CD4-positive, alpha-beta T cell treated with Interleukin-12 subunit alpha and Interleukin-12 subunit beta, for 1 hour (primary cell): Measurements from ENCODE around the gene UGT1A8.
"Not testable (repeated sequence)": the region's sequence is repeated elsewhere in the genome, so short reads cannot be mapped to it uniquely, and the experiment has no call there.

ENCODE experiments used
- DNase-seq: peaks from one replicate; pipeline ENCODE4 v3.0.0-alpha.2; 2020

UGT1A8 gene

DNA sequence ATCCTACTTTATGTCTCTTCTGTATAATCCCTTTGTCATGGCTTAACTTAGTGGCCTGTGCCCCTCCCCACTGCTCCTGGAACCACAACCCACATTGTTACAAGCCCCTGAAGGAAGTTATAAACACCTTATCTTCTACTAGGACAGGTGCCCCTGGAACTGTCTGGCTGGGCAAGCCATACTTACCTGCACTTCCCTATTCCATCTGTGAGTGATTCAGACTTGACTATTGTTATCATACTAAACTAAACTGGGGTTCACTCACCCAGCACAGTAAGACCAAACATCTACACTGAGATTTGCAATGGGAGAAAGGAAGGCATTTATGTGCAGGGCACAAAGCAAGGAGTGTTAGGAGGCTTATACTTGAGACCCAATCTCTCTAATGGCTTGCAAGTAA lies 71.6 kb downstream of the UGT1A8 start:
- DNase-seq, result no peak

DNA sequence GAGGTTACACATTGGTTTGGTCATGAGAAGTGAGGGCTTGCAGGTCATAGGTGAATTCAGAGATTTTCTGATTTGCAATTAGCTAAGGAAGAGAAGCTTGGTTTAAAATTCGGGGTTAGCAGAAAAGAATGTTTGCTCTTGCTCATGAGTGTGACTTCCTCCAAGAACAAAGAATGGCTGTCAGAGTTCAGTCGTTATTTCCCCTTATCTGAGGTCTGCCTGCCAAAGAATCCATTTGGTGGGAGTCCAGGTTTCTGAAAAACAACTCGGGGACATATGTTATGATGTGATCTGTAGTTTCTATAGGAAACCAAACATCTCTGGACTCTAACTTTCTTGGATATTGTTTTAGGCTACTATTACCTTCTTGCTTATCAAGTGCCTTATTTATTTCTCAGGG lies 72.1 kb downstream of the UGT1A8 start:
- DNase-seq, result no peak

- DNase-seq, result no peak
Measured at GRCh38 chr2:233690444-233690843, 73.0 kb downstream of the UGT1A8 start.

- DNase-seq, result no peak
Measured at GRCh38 chr2:233691443-233692433, 74.3 kb downstream of the UGT1A8 start.

GRCh38 chr2:233692648-233693047 lies 75.2 kb downstream of the UGT1A8 start, which contains the start of gene UGT1A6:
Gene UGT1A6 (plus strand): TSS chr2:233692890. CDS start chr2:233693005, 115 bp downstream.
- DNase-seq, result no peak

- DNase-seq, result no peak
Measured at GRCh38 chr2:233693963-233694362, 76.5 kb downstream of the UGT1A8 start.

DNA sequence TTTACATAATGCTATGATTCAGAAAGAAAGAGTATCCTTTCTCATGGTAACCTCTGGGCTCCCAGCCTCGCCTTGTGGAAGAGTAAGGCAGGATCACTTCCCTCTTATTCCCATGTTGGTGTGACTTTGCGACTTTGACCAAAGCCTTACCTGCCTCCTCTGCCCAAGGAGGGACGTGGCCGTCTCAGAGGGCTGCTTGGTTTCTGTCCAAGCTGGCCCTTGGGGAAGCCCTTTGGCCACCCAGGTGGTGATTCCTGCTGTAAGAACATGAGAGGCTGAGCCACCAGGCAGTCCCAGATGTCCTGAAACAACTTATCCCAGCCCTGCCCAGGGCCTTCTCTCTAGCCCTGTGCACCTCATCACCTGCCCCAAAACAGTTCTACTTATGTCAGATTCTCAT lies 81.3 kb downstream of the UGT1A8 start:
- no peak for DNase-seq

DNA sequence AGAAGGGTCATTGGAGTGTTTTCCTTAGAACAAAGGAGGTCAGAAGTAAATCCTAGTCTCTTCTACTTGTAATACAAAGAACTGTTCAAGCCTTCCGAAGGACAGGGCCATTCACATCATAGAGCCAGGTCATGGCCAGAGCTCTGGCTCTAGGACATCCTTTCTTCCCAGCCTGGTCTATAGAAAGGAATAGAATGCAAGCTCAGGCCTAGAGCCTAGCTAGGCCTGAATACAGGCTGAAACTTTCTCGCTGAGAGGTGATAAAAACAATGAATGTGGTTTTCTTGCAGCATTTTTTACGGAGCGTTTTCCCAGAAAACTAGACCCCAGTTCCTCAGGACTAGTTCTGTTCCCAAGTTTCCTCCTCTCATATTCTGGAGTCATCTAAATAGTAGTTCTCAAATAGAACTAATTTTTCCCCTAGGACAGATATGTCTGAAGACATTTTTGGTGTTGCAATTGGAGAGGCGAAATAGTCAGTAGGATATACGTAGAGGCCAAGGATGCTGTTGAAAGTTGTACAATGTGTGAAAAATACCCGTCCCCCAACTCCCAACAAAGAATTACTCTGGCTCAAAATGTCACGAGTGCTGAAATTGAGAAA lies 82.1 kb downstream of the UGT1A8 start:
- no peak for DNase-seq

GRCh38 chr2:233700028-233700635 lies 82.7 kb downstream of the UGT1A8 start:
- no peak for DNase-seq

GRCh38 chr2:233700842-233701241 lies 83.4 kb downstream of the UGT1A8 start:
- not testable (repeated sequence) for DNase-seq

DNA sequence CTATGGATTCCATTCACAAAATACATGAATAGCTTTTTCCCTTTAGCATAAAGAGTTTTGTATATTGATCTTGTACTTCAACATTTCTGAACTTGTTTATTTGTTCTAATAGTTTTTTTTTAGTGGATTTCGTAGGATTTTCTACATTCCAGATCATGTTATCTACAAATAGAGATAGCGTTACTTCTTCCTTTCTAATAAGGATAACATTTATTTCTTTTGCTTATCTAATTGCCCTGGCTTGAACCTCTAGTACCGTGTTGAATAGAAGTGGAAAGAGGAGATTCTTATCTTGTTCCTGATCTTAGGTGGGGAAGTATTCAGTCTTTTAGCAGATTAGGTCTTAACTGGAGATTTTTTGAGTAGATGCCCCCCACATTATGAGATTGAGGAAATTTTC lies 84.8 kb downstream of the UGT1A8 start:
- no peak for DNase-seq

DNA sequence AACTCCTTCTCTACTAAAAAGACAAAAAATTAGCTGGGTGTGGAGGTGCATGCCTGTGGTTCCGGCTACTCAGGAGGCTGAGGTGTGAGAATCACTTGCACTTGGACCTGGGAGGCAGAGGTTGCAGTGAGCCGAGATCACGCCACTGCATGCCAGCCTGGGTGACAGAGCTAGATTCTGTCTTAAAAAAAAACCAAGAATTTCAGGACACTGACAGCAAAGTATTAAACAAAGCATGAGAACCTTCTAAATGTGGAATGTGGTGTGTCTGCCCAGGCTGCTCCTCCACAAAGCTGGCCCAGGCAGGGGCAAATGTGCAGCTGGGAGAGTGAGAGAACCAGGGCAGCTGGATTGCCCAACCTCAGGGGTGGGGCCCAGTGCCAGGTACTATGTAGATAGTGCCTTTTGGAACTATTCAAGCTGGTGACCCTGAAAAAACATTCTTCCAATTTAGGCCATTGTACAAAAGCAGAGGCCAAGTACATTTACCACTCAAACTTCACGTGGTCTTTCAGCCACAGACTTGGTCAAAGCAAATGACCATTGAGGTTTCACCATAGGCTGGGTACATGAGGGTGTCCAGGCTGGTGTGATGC lies 88.6 kb downstream of the UGT1A8 start:
- DNase-seq, result no peak

DNA sequence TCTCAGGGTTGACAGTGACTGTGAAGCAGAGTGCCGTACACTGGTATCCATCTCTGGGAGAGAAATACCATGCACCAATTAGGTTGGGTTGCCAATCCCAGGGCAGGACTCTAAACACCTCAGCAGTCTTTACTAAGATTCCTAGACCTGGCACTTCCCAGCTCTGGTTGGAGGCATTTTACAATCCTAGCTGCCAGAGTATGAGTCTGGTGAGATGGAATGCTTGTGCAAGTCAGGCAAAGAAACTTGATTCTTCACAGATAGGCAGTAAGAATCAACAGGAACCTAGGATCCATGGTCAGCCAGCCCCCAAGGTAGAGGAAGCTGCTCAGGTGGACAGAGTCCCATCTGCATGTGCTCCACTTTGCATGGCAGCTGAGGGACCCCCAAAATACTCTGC lies 89.3 kb downstream of the UGT1A8 start:
- DNase-seq, result no peak

GRCh38 chr2:233707940-233708644 lies 90.7 kb downstream of the UGT1A8 start:
- DNase-seq, result no peak

DNA sequence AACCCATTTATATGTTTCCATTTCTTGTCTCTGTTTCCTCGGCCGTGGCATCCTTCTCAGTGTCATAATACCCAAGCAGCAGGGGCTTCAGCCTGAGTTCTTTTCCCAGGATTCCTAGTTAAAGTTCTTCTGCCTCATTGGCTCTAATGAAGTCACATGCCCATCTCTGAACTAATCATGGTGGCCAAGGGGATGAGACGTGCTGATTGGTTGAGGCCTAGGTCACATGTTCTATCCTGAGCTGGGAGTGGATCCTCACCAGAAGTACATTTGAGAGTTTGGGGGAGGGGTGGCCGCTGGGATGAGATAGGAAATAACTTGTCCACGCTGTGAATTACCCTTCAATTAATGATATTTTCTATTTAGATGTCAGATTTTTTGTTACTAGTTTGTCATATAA lies 91.5 kb downstream of the UGT1A8 start:
- no peak for DNase-seq

DNA sequence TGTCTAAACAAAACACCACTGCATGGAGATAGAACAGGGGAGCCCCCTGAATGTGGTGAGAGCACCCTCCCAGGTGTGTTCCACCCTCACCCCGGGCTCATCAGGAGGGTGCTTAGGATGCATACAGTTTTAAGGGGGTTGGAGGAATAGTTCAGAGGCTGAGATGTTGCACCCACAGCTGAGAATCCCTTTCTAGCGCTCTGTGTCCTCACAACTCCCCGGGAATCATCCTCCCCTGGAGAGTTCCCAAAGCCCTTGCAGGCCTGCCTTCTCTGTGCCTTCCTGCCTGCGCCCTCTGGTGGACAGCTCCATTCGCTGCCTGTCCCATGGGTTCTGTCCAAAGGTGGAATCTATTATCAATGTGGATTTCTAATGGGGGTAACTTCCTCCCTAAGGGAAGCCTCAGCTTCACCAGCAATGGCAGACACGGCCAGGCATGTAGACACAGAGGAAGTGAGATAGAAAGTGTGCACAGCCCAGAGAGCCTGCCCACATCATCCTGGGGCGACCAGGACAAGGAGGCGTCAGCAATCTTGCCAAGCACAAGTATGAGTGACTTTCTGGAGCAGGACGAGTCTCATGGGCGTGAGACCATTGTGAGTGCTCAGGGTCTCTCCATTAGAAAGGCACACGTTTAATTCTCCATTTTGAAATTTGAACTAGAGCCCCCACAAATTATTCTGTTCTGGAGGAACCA lies 94.0 kb downstream of the UGT1A8 start:
- peak; percentile 58 for DNase-seq

GRCh38 chr2:233712611-233713261 lies 95.3 kb downstream of the UGT1A8 start, which contains the start of gene UGT1A5:
Gene UGT1A5 (plus strand): TSS chr2:233712907. CDS start chr2:233712992, 85 bp downstream.
- DNase-seq, result no peak

GRCh38 chr2:233713262-233713615 lies 95.8 kb downstream of the UGT1A8 start:
- no peak for DNase-seq

DNA sequence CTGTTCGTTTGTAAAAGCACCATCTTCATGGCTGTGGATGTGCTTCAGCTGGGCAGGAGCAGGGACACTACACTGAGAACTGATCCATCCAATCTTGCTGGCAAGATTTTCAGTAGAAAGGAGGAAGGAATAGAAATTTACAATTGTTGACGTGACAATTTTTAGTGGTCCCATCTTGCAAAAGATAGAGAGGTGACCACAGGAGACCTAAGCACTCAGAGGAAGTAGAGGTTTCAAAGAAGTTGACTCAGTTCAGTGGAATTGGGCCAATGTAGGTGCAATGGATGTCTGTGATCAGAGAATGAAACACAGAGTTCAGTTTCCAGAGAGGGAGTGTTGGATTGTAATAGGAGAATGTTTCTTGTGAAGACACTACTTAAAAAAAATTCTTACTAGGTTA lies 96.7 kb downstream of the UGT1A8 start:
- no peak for DNase-seq

DNA sequence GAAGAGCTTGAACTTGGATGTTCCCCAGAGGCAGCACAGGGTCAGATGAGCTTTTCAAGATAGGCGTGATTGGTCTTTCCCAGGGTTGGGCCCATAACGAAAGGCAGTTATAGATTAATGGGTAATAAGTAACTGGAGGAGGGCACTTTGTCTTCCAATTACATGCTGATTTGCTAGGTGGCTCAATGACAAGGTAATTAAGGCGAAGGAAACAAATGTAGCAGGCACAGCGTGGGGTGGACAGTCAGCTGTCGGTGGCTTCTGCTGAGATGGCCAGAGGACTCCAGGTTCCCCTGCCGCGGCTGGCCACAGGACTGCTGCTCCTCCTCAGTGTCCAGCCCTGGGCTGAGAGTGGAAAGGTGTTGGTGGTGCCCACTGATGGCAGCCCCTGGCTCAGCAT lies 101.1 kb downstream of the UGT1A8 start, which contains the start of gene UGT1A4:
UGT1A4 (plus strand) TSS at position 185 of the 400 bp plus-strand sequence; CDS start at position 270, 85 bp downstream.
- no peak for DNase-seq

GRCh38 chr2:233728723-233729301 lies 111.4 kb downstream of the UGT1A8 start, which contains the start of gene UGT1A3:
Gene UGT1A3 (plus strand): TSS chr2:233729042. CDS start chr2:233729127, 85 bp downstream.
- DNase-seq, result no peak
